Measurements from ENCODE around the gene NHLH1. TPM values are rescaled to one million over a fixed set of nuclear protein-coding genes. Genes with fewer than 3 reads are reported as not detected.

The NHLH1 gene
- polyA plus RNA-seq (2013, experiment 1 of 2; ENCODE audit: insufficient read length): 0.17 TPM
- 0.20 TPM for polyA plus RNA-seq (2013, experiment 2 of 2; ENCODE audit: insufficient read length)

- no peak for DNase-seq
Measured at GRCh38 chr1:160366731-160367515, at the start of gene NHLH1. Gene NHLH1, plus strand, starts transcription at chr1:160367071. Its CDS starts 3,661 bp downstream, at chr1:160370732.

- DNase-seq: no peak
Measured at GRCh38 chr1:160322831-160323230, 44.0 kb upstream of the NHLH1 start.

GRCh38 chr1:160325252-160325651, 41.6 kb upstream of the NHLH1 start:
- DNase-seq: no peak

GRCh38 chr1:160326418-160326817, 40.5 kb upstream of the NHLH1 start:
- DNase-seq: no peak

GRCh38 chr1:160328184-160328583, 38.7 kb upstream of the NHLH1 start:
- DNase-seq: no peak

GRCh38 chr1:160330119-160330518, 36.8 kb upstream of the NHLH1 start:
- DNase-seq: no peak

GRCh38 chr1:160332516-160332915, 34.4 kb upstream of the NHLH1 start:
- no peak for DNase-seq

GRCh38 chr1:160338580-160338979, 28.3 kb upstream of the NHLH1 start:
- no peak for DNase-seq

GRCh38 chr1:160340146-160340545, 26.7 kb upstream of the NHLH1 start:
- no peak for DNase-seq

- DNase-seq: no peak
Measured at GRCh38 chr1:160340866-160341265, 26.0 kb upstream of the NHLH1 start.

- DNase-seq: no peak
Measured at GRCh38 chr1:160342526-160342925, 24.3 kb upstream of the NHLH1 start.

- peak; percentile 97 for DNase-seq
Measured at GRCh38 chr1:160342953-160343869, 23.7 kb upstream of the NHLH1 start, which contains the start of the genes COPA and NCSTN. Gene COPA, minus strand, starts transcription at chr1:160343250. Its CDS starts 80 bp downstream, at chr1:160343170. Gene NCSTN, plus strand, starts transcription at chr1:160343383. Its CDS starts 14 bp downstream, at chr1:160343397.

- no peak for DNase-seq
Measured at GRCh38 chr1:160344241-160344640, 22.6 kb upstream of the NHLH1 start.

- no peak for DNase-seq
Measured at GRCh38 chr1:160344936-160345335, 21.9 kb upstream of the NHLH1 start.

- no peak for DNase-seq
Measured at GRCh38 chr1:160346463-160346862, 20.4 kb upstream of the NHLH1 start.

GRCh38 chr1:160346958-160347357, 19.9 kb upstream of the NHLH1 start:
- no peak for DNase-seq

- DNase-seq: no peak
Measured at GRCh38 chr1:160351629-160352028, 15.2 kb upstream of the NHLH1 start.

GRCh38 chr1:160352555-160352954, 14.3 kb upstream of the NHLH1 start:
- no peak for DNase-seq

- DNase-seq: no peak
Measured at GRCh38 chr1:160353223-160353622, 13.6 kb upstream of the NHLH1 start.

- peak; percentile 42 for DNase-seq
Measured at GRCh38 chr1:160354388-160354985, 12.4 kb upstream of the NHLH1 start.

GRCh38 chr1:160357286-160358002, 9.4 kb upstream of the NHLH1 start:
- peak; percentile 48 for DNase-seq

GRCh38 chr1:160358073-160358472, 8.8 kb upstream of the NHLH1 start:
- DNase-seq: no peak

Measured in fibroblast of skin of back (primary cell).